Renal cortex interstitium (tissue), 11 donors: ENCODE results near the gene FLOT1. TPM values are rescaled to one million over a fixed set of nuclear protein-coding genes. Genes with fewer than 3 reads are reported as not detected.

Source experiments
- DNase-seq, 11 donors: peaks; one replicate each; pipeline ENCODE4 v3.0.0-alpha.2; 2013; ENCODE audit warnings: low read depth in 9 of 11, low spot score in 4 of 11; ENCODE audit errors: extremely low read depth in 1 of 11
- polyA plus RNA-seq, 3 donors: library from polyadenylated mRNA; unstranded; fragments of 120-200 nt; gene quantifications; one replicate each; pipeline ENCODE4 v1.2.1, GENCODE V29; 2013; ENCODE audit not compliant: insufficient read length in 3 of 3

FLOT1 gene
- polyA plus RNA-seq, 3 donors, result 134 to 139 (median 138) TPM

DNA sequence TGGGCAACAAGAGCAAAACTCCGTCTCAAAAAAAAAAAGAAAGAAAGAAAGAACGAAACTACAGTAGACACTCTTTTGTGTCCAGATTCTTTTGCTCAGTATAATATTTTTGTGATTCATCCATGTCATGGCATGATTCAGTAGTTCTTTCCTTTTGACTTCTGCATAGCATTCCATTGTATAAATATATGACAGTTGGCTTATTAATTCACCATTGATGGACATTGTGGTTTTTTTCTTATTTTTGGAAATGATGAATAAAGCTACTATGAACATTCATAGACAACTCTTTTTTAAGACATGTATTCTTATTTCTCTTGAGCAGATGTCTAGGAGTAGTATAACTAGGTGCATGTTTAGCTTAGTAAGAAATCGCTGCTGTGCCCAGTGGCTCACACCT lies 12.1 kb upstream of the FLOT1 start:
- DNase-seq, result no peak

DNA sequence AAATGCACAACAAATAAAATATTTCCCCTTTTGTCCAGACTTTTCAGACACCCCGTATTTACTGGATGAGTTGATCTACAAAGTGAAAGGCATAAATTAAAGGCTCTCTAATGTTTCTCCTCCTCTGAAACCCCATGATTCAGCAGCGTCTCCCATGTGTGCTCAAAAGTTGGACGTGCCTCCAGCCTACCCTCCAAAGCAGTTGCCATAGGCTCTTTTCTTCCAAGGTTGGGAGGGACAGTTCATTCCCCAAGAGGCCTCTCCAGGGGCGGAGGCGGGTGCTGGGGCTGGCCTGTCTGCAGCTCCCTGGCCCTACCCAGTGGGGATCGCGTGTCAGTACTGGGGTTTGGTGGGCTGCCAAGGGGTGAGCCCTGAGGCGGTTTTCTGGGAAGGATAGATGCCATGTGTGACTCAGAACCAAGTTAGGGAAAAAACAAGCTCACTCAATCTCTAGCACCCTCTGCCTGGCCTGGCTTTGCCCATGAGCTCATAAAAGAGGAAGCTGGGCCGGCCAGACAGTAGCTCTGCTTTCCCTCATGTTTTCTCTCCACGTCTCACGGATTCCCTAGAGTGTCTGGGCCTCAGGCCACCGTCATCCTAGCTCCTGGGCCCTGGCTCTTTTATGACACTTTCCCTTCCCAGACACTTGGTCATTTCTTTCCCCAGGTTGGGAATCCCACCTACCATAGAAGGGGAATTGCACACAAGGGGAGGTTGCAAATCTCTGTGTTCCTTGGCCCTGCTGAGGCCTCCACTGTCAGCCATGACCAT lies 9.9 kb upstream of the FLOT1 start:
- DNase-seq, result no peak

GRCh38 chr6:30750379-30750668 lies 7.8 kb upstream of the FLOT1 start:
- DNase-seq, result no peak

DNA sequence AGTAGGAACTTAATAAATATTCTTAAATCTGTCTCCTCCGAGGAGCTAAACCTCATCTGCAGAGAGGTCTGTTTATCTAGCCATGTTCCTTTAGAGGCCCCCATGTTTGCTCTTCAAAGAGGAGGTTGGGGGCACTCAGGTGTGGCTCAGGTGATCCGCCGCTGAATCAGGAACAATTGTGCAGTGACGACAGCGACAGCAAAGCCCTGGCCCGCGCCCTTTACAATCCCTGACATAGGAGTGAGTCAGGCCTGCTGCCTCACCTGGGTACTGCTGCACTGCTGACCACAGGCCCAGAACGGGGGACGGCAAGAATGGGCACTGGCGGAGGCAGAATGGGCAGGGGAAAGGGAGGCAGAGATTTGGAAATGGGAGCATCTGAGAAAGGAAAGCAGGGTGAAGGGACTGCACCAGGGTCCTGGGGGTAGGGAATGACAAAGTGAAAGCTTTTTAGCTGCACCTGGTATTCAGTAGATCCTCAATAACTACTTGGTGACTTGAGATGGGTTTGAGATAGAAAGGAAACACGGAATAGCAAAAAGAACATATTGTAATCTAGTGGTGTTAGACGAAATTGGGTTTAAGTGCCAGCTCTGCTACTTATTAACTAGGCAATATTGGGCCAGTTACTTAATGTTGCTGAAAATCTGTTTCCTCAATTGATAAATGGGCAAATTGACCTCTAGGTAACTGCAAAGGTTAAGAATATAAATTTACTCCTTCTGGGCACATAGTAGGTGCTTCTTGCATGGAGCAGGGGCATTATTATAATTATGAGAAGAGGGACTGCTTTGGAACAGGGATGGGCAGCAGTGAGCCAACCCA lies 7.3 kb upstream of the FLOT1 start:
- no peak for DNase-seq

- DNase-seq, result no peak
These were observed 6.5 kb upstream of the FLOT1 start for GRCh38 chr6:30748851-30749540.

GRCh38 chr6:30747902-30748769 lies 5.6 kb upstream of the FLOT1 start:
- no peak for DNase-seq

DNA sequence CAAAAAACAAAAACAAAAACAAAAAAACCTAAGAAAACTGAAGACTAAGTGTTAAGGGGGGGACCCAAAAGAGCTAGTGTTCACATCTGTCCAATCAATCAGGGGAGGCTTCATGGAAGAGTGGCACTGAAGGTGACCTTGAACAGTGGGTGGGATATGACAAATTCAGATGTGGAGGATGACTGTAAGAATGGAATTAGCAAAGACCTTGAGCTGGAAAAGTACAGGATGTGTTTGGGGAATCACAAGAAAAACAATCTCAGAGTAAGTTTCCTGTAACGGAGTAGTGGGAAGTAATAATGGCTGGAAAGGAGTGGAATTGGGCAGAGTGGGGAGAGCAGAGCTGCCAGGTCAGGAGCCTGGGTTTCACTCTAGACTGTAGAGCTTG lies 4.8 kb upstream of the FLOT1 start:
- no peak for DNase-seq

DNA sequence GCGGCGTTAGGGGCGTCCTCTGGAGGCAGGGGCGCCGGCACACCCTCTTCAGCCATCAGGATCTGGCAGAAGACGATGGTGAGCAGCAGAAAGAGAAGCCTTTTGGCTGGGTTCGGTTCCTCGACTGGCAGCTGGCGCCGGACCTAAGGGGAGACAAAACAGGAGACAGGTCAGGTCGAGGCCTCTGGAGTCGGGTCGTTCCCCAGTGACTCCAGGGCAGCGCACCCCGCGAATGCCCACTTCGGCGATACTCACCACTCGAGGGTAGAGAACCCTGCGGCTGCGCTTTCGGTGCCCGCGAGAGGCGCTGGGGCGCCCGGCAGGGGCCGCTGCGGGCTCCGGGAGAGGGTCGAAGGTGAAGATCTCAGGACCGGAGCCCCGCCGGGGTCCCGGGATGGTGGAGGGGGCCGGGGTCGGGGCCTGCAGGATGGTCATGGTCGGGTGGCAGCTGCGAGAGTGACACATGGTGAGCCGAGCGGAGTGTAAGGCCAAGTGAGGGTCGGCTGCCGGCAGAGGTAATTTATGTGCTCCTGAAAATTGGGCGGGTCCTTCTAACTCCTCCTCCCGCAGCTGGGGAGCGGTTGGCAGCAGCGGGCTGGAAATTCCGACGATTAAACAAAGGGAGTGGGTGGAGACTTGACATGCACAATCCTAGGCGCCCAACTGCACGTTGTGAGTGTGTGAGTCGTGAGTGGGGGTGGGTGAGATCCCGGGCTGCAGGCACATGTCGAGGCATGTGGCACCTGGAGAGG lies 1.7 kb upstream of the FLOT1 start, which contains the start of gene IER3:
Gene IER3 (minus strand): TSS at position 494 of the 752 bp plus-strand sequence. CDS start 29 bp downstream, at position 465.
- DNase-seq, result peak in 7 of 11 donors; percentile 77 to 87 (median 84)

DNA sequence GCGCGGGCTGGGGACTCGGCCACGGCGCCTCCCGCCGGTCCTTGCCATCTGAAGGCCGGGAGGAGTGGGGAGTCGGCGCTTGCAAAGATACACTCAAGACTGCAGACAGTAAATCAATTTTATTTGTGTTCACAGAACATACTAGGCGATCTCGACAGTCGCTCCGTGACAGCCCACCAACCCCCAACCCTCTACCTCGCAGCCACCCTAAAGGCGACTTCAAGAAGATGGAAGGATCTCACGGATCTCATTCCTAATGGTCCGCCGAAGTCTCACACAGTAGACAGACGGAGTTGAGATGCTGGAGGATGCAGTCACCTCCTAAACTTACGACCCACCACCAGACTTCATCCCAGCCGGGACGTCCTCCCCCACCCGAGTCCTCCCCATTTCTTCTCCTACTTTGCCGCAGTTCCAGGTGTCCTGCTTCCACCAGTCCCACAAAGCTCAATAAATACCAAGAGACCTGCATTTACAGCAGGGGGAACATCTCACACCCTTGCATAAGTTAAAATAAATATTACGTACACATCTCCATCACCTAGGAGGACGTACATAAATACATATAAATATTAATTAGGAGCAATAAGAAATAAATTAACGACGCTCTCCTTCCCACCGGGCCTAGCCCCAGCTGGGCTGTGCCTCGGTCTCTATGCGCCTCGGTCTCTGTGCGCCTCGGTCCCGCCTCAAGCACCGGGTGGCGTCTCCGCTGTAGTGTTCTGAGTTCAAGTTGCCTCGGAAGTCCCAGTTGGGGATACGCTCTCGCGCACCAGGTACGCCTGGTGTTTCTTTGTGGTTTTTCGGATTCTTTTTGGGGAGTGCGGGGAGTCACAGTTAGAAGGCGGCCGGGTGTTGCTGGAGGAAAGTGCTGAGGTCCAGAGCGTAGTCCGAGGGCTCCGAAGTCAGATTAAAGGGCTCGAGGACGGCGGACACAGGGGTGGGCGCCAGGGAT lies 889 bp upstream of the FLOT1 start:
- DNase-seq, result no peak

- no peak for DNase-seq
These were observed 635 bp downstream of the FLOT1 start for GRCh38 chr6:30741789-30742315.

GRCh38 chr6:30741063-30741779 lies 1.3 kb downstream of the FLOT1 start:
- no peak for DNase-seq

GRCh38 chr6:30740540-30740870 lies 2.0 kb downstream of the FLOT1 start:
- DNase-seq, result no peak

- no peak for DNase-seq
These were observed 4.0 kb downstream of the FLOT1 start for GRCh38 chr6:30738532-30738931.

DNA sequence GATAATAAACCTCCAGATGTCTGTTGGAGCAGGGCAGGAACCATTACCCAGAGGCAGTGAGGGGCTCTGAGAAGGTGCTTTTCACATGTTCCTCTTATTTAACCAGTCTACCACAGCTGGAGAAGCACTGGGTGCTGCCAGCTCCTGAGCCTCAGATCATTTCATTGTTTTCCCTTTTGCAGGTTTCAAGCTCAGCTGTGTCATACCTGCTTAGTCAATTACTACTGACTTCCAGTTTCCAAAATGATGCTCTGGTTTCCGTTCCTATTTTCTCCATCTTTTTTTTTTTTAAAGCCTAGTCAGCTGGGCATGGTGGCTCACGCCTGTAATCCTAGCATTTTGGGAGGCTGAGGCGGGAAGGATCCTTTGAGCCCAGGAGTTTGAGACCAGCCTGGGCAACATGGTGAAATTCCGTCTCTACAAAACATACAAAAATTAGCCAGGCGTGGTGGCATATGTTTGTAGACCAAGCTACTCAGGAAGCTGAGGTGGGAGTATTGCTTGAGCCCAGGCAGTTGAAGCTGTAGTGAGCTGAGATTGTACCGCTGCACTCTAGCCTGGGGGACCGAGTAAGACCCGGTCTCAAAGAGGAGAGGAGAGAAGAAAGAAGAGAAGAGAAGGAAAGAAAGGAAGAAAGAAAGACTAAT lies 6.7 kb downstream of the FLOT1 start:
- no peak for DNase-seq

DNA sequence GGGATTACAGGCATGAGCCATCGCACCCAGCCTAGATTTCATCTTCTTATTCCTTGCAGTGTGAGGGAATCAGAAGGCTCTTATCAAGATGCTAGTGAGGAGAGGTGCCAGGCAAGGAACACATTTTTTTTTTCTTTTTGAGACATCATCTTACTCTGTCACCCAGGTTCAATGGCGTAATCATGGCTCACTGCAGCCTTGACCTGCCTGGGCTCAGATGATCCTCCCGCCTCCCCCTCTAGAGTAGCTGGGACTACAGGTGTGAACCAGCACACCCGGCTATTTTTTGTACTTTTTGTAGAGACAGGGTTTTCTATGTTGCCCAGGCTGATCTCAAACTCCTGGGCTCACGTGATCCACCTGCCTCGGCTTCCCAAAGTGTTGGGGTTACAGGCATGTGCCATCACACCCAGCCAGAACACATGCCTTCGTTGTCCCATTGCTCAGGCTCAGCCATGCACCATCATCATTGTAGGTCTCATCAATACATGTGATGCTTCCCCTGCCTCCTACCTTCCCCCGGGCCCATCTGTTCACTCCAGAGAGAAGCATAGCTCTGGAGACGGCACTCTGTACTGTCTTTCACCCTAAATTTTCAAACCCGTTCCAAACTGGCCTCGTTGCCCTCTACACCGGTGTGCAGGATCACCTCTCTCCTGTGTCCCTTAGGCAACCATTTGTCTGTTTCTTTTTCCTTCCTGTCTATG lies 10.1 kb downstream of the FLOT1 start:
- no peak for DNase-seq
